HFFc6 (cell line): ENCODE data around the gene MYO15B. TPM values are rescaled to one million over a fixed set of nuclear protein-coding genes. Genes with fewer than 3 reads are reported as not detected.
A peak's percentile ranks its signal among the peaks of the same experiment; 100 is the strongest.

Experiments used
- DNase-seq: peaks from one replicate; pipeline ENCODE4 v3.0.0-alpha.2; 2018
- H3K27ac Mint-ChIP-seq: 2 replicates; pipeline ENCODE4 v1.8.0; 2020; ENCODE audit warnings: mild to moderate bottlenecking, mixed read lengths
- H3K27me3 Mint-ChIP-seq: 2 replicates; pipeline ENCODE4 v1.8.0; 2021; ENCODE audit warnings: mild to moderate bottlenecking, moderate library complexity, mixed read lengths; ENCODE audit not compliant: insufficient read depth
- H3K36me3 Mint-ChIP-seq: 2 replicates; pipeline ENCODE4 v1.8.0; 2021; ENCODE audit warnings: low read depth, mixed read lengths
- H3K4me1 Mint-ChIP-seq: 2 replicates; pipeline ENCODE4 v1.8.0; 2020; ENCODE audit warnings: low read depth, mixed read lengths
- H3K4me3 Mint-ChIP-seq: 2 replicates; pipeline ENCODE4 v1.8.0; 2020; ENCODE audit warnings: mild to moderate bottlenecking, moderate library complexity, mixed read lengths
- H3K9me3 Mint-ChIP-seq: 2 replicates; pipeline ENCODE4 v1.8.0; 2020; ENCODE audit warnings: mild to moderate bottlenecking, mixed read lengths
- total RNA-seq, 6 experiments: library from RNA; stranded (reverse); fragmentation: NEBNext Ultra II Directional; extraction: Animal tissue kit (Norgen Biotek cat#: 25700); gene quantifications; 2 replicates in 1 of 6; 3 replicates in 5 of 6; pipeline ENCODE4 v1.2.3, GENCODE V29; 2021
- TF ChIP-seq, protein P1 (sequence below): fragments of 200-600 bp; sonication (generic); IDR thresholded peaks from 2 replicates; pipeline ENCODE4 v1.5.0; 2021; ENCODE audit warnings: antibody characterized with exemption, mild to moderate bottlenecking

MYO15B gene
- total RNA-seq, 6 experiments from 2014 or later = 0.25 to 0.74 (median 0.41) TPM; not detected in 2

DNA sequence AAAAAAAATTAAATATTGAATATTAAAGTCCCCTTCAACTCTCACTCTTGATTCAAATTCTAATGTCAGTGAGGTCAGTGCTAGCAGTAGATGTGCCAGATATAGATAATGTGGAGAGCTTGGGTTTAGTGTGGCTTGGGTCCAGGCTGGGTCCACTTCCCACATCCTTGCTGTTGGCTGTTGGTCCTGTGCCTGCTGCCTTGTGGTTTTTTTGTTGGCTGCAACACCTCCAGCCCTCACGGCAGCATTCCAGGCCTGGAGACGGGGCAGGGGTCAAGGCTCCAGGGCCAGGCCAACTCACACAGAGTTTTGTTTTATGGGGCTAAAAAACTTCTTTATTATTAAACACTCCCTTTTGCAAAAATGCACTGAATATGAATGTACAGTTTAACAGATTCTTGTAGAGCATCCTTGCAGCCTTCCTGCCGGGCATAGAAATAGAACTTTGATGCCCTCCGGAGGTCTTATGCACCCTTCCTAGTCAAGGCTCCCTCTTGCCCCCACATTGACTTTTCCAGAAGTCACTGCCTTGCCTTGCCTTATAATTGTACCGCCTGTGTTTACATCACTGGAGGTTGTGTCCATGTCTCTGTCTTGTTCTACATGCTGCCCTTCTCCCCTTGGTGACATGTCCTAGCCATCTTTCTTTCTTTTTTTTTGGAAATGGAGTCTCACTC is 25.5 kb upstream of the MYO15B start:
- Mint-ChIP-seq H3K36me3 (no peaks in the 10 kb centered on the region), H3K4me3 (no peak overlapping the region), H3K27ac (no peak overlapping the region), H3K4me1 (peaks cover 12% of the 10 kb centered on the region), H3K9me3 (no peaks in the 10 kb centered on the region), H3K27me3 (peaks cover 16% of the 10 kb centered on the region)
- TF ChIP-seq, protein P1, sequence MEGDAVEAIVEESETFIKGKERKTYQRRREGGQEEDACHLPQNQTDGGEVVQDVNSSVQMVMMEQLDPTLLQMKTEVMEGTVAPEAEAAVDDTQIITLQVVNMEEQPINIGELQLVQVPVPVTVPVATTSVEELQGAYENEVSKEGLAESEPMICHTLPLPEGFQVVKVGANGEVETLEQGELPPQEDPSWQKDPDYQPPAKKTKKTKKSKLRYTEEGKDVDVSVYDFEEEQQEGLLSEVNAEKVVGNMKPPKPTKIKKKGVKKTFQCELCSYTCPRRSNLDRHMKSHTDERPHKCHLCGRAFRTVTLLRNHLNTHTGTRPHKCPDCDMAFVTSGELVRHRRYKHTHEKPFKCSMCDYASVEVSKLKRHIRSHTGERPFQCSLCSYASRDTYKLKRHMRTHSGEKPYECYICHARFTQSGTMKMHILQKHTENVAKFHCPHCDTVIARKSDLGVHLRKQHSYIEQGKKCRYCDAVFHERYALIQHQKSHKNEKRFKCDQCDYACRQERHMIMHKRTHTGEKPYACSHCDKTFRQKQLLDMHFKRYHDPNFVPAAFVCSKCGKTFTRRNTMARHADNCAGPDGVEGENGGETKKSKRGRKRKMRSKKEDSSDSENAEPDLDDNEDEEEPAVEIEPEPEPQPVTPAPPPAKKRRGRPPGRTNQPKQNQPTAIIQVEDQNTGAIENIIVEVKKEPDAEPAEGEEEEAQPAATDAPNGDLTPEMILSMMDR = no peak
- DNase-seq = peak; percentile 13

DNA sequence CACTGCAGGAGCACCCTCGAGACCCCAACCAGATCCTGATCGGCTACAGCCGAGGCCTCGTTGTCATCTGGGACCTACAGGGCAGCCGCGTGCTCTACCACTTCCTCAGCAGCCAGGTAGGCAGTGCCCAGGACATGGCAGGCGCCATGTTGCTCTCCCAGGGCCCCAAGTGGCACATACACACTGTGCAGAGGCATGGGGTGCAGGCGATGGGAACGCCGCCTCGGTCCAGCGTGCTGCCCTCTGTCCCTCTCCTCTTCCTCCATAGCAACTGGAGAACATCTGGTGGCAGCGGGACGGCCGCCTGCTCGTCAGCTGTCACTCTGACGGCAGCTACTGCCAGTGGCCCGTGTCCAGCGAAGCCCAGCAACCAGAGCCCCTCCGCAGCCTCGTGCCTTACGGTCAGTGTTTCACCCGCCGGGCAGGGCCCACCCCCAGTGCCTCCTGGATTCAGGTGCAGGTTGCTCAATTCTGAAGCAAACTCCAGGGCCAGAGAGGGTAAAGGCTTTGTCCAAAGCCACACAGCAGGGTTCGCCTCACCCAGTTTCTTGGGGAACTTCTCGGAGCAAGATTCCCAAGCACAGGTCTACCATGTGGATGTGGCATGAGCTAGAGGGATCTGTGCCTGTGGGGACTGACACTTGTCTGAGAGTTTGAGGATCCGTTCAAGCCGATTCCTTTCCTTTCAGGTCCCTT is 24.4 kb upstream of the MYO15B start:
- H3K27ac Mint-ChIP-seq = no peak overlapping the region
- no peaks in the 10 kb centered on the region for H3K9me3 Mint-ChIP-seq
- no peak for DNase-seq
- no peaks in the 10 kb centered on the region for H3K36me3 Mint-ChIP-seq
- H3K4me3 Mint-ChIP-seq = no peak overlapping the region
- TF ChIP-seq, protein P1 = no peak
- peaks cover 17% of the 10 kb centered on the region for H3K27me3 Mint-ChIP-seq
- H3K4me1 Mint-ChIP-seq = peaks cover 10% of the 10 kb centered on the region

DNA sequence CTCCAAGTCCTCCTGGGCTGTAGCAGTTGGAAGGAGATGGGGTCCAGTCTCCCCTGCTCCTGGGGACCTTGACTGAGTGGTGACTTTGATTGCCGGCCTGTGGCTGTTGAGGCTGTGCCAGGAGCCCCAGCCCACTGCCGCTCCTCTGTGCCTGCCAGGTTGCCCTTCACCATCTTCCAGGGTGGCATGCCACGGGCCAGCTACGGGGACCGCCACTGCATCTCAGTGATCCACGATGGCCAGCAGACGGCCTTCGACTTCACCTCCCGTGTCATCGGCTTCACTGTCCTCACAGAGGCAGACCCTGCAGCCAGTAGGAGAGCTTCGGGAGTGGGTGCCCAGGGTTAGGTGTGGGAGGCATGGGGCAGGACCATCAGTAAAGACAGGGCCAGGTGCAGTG is 23.4 kb upstream of the MYO15B start:
- Mint-ChIP-seq H3K4me3 (no peak overlapping the region), H3K4me1 (peaks cover 10% of the 10 kb centered on the region), H3K9me3 (no peaks in the 10 kb centered on the region), H3K27me3 (peaks cover 21% of the 10 kb centered on the region), H3K27ac (no peak overlapping the region), H3K36me3 (no peaks in the 10 kb centered on the region)
- DNase-seq = no peak
- TF ChIP-seq, protein P1 = no peak

DNA sequence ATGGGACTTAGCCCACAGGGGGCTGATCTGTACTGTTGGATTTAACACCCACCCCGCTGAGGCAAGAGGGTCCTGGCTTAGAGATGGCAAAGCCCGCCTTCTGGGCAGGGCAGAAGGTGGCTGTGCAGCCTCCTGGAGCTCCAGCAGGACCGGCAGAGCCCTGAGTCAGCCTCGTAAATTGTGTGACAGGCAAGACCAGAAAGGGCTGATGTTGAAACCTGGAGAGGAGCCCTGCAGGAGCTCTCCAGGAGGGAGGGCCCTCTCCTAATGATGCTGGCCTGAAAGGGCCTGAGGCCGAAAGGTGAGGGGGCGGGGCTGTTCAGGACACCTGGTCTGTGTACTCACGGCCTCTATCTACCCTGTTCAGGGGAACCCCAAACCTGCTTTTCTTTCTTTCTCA is 22.5 kb upstream of the MYO15B start:
- DNase-seq = peak; percentile 45
- Mint-ChIP-seq H3K9me3 (no peaks in the 10 kb centered on the region), H3K4me3 (no peak overlapping the region), H3K4me1 (peaks cover 10% of the 10 kb centered on the region), H3K36me3 (no peaks in the 10 kb centered on the region), H3K27ac (no peak overlapping the region), H3K27me3 (peaks cover 21% of the 10 kb centered on the region)
- TF ChIP-seq, protein P1 = no peak

DNA sequence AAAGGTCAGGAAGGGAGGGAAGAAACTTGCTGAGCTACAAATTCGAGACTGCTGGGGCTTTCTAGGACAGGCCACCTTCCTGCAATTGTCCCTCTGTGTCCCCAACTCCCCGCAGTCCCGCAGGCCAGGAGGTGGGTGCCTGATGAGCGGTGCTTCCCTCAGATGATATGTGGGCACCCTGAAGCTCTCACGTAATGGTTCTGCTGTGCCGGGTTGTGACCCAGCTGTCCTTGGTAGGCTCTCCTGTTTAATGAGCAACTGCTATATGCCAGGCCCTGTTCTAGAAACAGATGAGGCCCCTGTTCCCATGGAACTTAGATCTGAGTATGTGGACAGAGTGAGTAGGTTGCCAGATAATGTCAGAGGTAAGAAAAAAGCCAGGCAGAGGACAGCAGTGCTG is 22.0 kb upstream of the MYO15B start:
- Mint-ChIP-seq H3K36me3 (no peaks in the 10 kb centered on the region), H3K9me3 (no peaks in the 10 kb centered on the region), H3K4me1 (peaks cover 10% of the 10 kb centered on the region), H3K4me3 (no peak overlapping the region), H3K27me3 (peaks cover 21% of the 10 kb centered on the region), H3K27ac (no peak overlapping the region)
- TF ChIP-seq, protein P1 = no peak
- DNase-seq = no peak
